HEK293 (cell line): Measurements from ENCODE around the gene TSPO2.

Experiments used
- BCL11A ChIP-seq: fragments of 450-650 bp; formaldehyde crosslinking; IDR thresholded peaks from 2 replicates; pipeline ENCODE4 v1.5.1; 2016; ENCODE audit warnings: low read depth, missing biosample characterization, missing genetic modification characterization
- GLIS2 ChIP-seq: fragments of 450-650 bp; formaldehyde crosslinking; IDR thresholded peaks from 2 replicates; pipeline ENCODE4 v1.5.1; 2016; ENCODE audit warnings: missing biosample characterization, missing genetic modification characterization
- HOXA7 ChIP-seq: sonication (generic); formaldehyde crosslinking; IDR thresholded peaks from 2 replicates; pipeline ENCODE4 v1.8.1; 2022; ENCODE audit warnings: missing genetic modification reagents, borderline replicate concordance
- KLF10 ChIP-seq: fragments of 450-650 bp; IDR thresholded peaks from 2 replicates; pipeline ENCODE4 v1.5.1; 2018; ENCODE audit warnings: missing biosample characterization, mild to moderate bottlenecking, missing genetic modification characterization
- ZBTB44 ChIP-seq: fragments of 450-650 bp; IDR thresholded peaks from 2 replicates; pipeline ENCODE4 v1.5.1; 2018; ENCODE audit warnings: missing biosample characterization, mild to moderate bottlenecking, missing genetic modification characterization
- ZBTB6 ChIP-seq: fragments of 450-650 bp; formaldehyde crosslinking; IDR thresholded peaks from 2 replicates; pipeline ENCODE4 v1.5.1; 2017; ENCODE audit warnings: missing biosample characterization, missing genetic modification characterization
- ZIC2 ChIP-seq: fragments of 450-650 bp; formaldehyde crosslinking; IDR thresholded peaks from 2 replicates; pipeline ENCODE4 v1.5.1; 2016; ENCODE audit warnings: missing biosample characterization, missing genetic modification characterization
- ZNF112 ChIP-seq: fragments of 450-650 bp; formaldehyde crosslinking; IDR thresholded peaks from 2 replicates; pipeline ENCODE4 v1.5.0; 2017; ENCODE audit warnings: missing biosample characterization, missing genetic modification characterization
- ZNF133 ChIP-seq: fragments of 450-650 bp; formaldehyde crosslinking; IDR thresholded peaks from 2 replicates; pipeline ENCODE4 v1.5.1; 2016; ENCODE audit warnings: missing biosample characterization, missing genetic modification characterization
- ZNF239 ChIP-seq: fragments of 450-650 bp; formaldehyde crosslinking; IDR thresholded peaks from 2 replicates; pipeline ENCODE4 v1.5.1; 2016; ENCODE audit warnings: missing biosample characterization, missing genetic modification characterization
- ZNF302 ChIP-seq: fragments of 450-650 bp; formaldehyde crosslinking; IDR thresholded peaks from 2 replicates; pipeline ENCODE4 v1.5.1; 2016; ENCODE audit warnings: missing biosample characterization, missing genetic modification characterization, low read depth
- ZNF335 ChIP-seq: fragments of 450-650 bp; formaldehyde crosslinking; conservative IDR thresholded peaks from 2 replicates; pipeline ENCODE4 v1.5.1; 2016; ENCODE audit warnings: missing biosample characterization, missing genetic modification characterization
- ZNF391 ChIP-seq: fragments of 450-650 bp; formaldehyde crosslinking; IDR thresholded peaks from 2 replicates; pipeline ENCODE4 v1.5.1; 2016; ENCODE audit warnings: low read depth, missing biosample characterization, missing genetic modification characterization, borderline replicate concordance
- ZNF423 ChIP-seq: fragments of 450-650 bp; formaldehyde crosslinking; IDR thresholded peaks from 2 replicates; pipeline ENCODE4 v1.5.1; 2016; ENCODE audit warnings: missing biosample characterization, missing genetic modification characterization
- ZNF530 ChIP-seq: fragments of 450-650 bp; formaldehyde crosslinking; IDR thresholded peaks from 2 replicates; pipeline ENCODE4 v1.5.1; 2016; ENCODE audit warnings: low read depth, missing biosample characterization, missing genetic modification characterization
- ZNF639 ChIP-seq: fragments of 450-650 bp; formaldehyde crosslinking; IDR thresholded peaks from 2 replicates; pipeline ENCODE4 v1.5.1; 2016; ENCODE audit warnings: missing biosample characterization, missing genetic modification characterization
- ZNF658 ChIP-seq: fragments of 450-650 bp; formaldehyde crosslinking; IDR thresholded peaks from 2 replicates; pipeline ENCODE4; 2016; ENCODE audit warnings: missing biosample characterization, missing genetic modification characterization
- ZNF677 ChIP-seq: fragments of 450-650 bp; IDR thresholded peaks from 2 replicates; pipeline ENCODE4 v1.5.0; 2018; ENCODE audit warnings: missing biosample characterization, mild to moderate bottlenecking, missing genetic modification characterization, moderate library complexity
- ZSCAN23 ChIP-seq: fragments of 450-650 bp; formaldehyde crosslinking; IDR thresholded peaks from 2 replicates; pipeline ENCODE4 v1.5.1; 2016; ENCODE audit warnings: missing biosample characterization, missing genetic modification characterization
- TF ChIP-seq, protein P1 (sequence below): fragments of 450-650 bp; formaldehyde crosslinking; IDR thresholded peaks from 2 replicates; pipeline ENCODE4 v1.5.1; 2016; ENCODE audit warnings: missing biosample characterization, missing genetic modification characterization
- TF ChIP-seq, protein P2 (sequence below): fragments of 450-650 bp; formaldehyde crosslinking; IDR thresholded peaks from 2 replicates; pipeline ENCODE4 v1.5.1; 2017; ENCODE audit warnings: missing biosample characterization, missing genetic modification characterization
- TF ChIP-seq, protein P3 (sequence below): fragments of 450-650 bp; formaldehyde crosslinking; IDR thresholded peaks from 2 replicates; pipeline ENCODE4 v1.5.1; 2016; ENCODE audit warnings: missing biosample characterization, missing genetic modification characterization
- TF ChIP-seq, protein P4 (sequence below): fragments of 450-650 bp; formaldehyde crosslinking; IDR thresholded peaks from 2 replicates; pipeline ENCODE4; 2016; ENCODE audit warnings: missing biosample characterization, missing genetic modification characterization
- TF ChIP-seq, protein P5 (sequence below): fragments of 450-650 bp; formaldehyde crosslinking; IDR thresholded peaks from 2 replicates; pipeline ENCODE4 v1.5.1; 2016; ENCODE audit warnings: missing biosample characterization, missing genetic modification characterization

TSPO2 gene

DNA sequence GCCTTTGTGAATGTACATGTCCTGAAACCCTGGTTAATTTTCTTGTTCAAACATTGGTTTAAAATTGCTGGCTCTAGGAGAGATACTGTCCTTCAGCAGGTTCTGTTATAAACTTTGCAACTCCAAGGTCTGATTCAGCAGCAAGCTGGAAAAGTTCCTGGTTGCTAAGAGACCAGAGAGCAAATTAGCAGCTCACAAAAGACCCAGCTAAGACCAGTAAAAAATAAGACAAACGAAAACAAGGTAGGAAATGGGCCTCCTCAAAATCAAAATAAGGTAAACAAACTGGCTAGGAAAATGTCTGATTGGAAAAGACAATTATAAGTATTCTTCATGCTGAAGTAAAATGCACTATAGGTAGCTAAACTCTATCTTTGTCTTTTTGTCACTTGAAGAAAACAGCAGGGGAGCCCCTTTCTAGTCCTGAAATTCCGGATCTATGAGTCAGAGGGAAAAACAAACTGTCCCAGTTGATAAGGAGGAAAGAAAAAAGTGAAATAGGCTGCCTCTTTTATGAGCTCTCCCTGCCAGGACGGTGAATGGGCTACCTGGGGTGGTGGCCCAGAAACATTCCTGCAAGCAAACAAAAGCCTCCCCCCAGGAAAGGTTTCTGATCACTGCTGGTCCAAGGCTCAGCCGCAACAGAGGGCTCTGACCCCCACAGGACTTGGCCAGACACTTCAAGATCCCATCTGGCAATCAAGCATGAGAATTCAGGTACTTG lies 44.9 kb upstream of the TSPO2 start (continued):
- TF ChIP-seq KLF10 (tag by site-specific recombination) (no peak), ZNF423 (peak; percentile 51; the same call in 1 of the 2 replicates), ZBTB6 (tag by site-specific recombination) (no peak), ZNF530 (tag by site-specific recombination) (no peak), ZNF133 (tag by site-specific recombination) (no peak), HOXA7 (no peak), ZNF639 (tag by site-specific recombination) (0 out of 2 replicates have a peak, but pooled peaks have one; percentile 36), ZNF335 (tag by site-specific recombination) (peak; percentile 78), ZBTB44 (tag by site-specific recombination) (peak; percentile 22; the same call in 1 of the 2 replicates), ZNF677 (tag by site-specific recombination) (peak; percentile 64; the same call in 1 of the 2 replicates), ZNF112 (tag by site-specific recombination) (no peak), ZSCAN23 (tag by site-specific recombination) (no peak), ZNF239 (tag by site-specific recombination) (no peak), ZNF658 (tag by site-specific recombination) (no peak), GLIS2 (tag by site-specific recombination) (0 out of 2 replicates have a peak, but pooled peaks have one; percentile 44), BCL11A (tag by site-specific recombination) (0 out of 2 replicates have a peak, but pooled peaks have one; percentile 44), ZIC2 (tag by site-specific recombination) (peak; percentile 97), ZNF302 (no peak), ZNF391 (tag by site-specific recombination) (no peak)
- TF ChIP-seq, protein P1, sequence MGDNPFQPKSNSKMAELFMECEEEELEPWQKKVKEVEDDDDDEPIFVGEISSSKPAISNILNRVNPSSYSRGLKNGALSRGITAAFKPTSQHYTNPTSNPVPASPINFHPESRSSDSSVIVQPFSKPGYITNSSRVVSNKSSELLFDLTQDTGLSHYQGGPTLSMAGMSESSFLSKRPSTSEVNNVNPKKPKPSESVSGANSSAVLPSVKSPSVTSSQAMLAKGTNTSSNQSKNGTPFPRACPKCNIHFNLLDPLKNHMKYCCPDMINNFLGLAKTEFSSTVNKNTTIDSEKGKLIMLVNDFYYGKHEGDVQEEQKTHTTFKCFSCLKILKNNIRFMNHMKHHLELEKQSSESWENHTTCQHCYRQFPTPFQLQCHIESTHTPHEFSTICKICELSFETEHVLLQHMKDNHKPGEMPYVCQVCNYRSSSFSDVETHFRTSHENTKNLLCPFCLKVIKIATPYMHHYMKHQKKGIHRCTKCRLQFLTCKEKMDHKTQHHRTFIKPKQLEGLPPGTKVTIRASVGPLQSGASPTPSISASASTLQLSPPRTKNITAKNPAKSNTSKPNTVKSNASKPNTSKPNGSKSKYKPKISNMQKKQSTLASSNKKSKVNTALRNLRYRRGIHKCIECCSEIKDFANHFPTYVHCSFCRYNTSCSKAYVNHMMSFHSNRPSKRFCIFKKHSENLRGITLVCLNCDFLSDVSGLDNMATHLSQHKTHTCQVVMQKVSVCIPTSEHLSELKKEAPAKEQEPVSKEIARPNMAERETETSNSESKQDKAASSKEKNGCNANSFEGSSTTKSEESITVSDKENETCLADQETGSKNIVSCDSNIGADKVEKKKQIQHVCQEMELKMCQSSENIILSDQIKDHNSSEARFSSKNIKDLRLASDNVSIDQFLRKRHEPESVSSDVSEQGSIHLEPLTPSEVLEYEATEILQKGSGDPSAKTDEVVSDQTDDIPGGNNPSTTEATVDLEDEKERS (tag by site-specific recombination) = no peak
- TF ChIP-seq, protein P2, sequence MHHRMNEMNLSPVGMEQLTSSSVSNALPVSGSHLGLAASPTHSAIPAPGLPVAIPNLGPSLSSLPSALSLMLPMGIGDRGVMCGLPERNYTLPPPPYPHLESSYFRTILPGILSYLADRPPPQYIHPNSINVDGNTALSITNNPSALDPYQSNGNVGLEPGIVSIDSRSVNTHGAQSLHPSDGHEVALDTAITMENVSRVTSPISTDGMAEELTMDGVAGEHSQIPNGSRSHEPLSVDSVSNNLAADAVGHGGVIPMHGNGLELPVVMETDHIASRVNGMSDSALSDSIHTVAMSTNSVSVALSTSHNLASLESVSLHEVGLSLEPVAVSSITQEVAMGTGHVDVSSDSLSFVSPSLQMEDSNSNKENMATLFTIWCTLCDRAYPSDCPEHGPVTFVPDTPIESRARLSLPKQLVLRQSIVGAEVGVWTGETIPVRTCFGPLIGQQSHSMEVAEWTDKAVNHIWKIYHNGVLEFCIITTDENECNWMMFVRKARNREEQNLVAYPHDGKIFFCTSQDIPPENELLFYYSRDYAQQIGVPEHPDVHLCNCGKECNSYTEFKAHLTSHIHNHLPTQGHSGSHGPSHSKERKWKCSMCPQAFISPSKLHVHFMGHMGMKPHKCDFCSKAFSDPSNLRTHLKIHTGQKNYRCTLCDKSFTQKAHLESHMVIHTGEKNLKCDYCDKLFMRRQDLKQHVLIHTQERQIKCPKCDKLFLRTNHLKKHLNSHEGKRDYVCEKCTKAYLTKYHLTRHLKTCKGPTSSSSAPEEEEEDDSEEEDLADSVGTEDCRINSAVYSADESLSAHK (tag by site-specific recombination) = peak; percentile 89
- TF ChIP-seq, protein P3, sequence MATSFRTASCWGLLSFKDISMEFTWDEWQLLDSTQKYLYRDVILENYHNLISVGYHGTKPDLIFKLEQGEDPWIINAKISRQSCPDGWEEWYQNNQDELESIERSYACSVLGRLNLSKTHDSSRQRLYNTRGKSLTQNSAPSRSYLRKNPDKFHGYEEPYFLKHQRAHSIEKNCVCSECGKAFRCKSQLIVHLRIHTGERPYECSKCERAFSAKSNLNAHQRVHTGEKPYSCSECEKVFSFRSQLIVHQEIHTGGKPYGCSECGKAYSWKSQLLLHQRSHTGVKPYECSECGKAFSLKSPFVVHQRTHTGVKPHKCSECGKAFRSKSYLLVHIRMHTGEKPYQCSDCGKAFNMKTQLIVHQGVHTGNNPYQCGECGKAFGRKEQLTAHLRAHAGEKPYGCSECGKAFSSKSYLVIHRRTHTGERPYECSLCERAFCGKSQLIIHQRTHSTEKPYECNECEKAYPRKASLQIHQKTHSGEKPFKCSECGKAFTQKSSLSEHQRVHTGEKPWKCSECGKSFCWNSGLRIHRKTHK (tag by site-specific recombination) = no peak
- TF ChIP-seq, protein P4, sequence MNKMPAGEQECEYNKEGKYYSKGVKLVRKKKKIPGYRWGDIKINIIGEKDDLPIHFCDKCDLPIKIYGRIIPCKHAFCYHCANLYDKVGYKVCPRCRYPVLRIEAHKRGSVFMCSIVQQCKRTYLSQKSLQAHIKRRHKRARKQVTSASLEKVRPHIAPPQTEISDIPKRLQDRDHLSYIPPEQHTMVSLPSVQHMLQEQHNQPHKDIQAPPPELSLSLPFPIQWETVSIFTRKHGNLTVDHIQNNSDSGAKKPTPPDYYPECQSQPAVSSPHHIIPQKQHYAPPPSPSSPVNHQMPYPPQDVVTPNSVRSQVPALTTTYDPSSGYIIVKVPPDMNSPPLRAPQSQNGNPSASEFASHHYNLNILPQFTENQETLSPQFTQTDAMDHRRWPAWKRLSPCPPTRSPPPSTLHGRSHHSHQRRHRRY (tag by site-specific recombination) = no peak
- TF ChIP-seq, protein P5, sequence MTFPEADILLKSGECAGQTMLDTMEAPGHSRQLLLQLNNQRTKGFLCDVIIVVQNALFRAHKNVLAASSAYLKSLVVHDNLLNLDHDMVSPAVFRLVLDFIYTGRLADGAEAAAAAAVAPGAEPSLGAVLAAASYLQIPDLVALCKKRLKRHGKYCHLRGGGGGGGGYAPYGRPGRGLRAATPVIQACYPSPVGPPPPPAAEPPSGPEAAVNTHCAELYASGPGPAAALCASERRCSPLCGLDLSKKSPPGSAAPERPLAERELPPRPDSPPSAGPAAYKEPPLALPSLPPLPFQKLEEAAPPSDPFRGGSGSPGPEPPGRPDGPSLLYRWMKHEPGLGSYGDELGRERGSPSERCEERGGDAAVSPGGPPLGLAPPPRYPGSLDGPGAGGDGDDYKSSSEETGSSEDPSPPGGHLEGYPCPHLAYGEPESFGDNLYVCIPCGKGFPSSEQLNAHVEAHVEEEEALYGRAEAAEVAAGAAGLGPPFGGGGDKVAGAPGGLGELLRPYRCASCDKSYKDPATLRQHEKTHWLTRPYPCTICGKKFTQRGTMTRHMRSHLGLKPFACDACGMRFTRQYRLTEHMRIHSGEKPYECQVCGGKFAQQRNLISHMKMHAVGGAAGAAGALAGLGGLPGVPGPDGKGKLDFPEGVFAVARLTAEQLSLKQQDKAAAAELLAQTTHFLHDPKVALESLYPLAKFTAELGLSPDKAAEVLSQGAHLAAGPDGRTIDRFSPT (tag by site-specific recombination) = peak; percentile 80
